ENCODE results near the gene PAQR5.
"Not testable (repeated sequence)": the region's sequence is repeated elsewhere in the genome, so short reads cannot be mapped to it uniquely, and the experiment has no call there.

Gene PAQR5

GRCh38 chr15:69434679-69435078, 136.0 kb downstream of the PAQR5 start:
- TF ChIP-seq, protein P1, sequence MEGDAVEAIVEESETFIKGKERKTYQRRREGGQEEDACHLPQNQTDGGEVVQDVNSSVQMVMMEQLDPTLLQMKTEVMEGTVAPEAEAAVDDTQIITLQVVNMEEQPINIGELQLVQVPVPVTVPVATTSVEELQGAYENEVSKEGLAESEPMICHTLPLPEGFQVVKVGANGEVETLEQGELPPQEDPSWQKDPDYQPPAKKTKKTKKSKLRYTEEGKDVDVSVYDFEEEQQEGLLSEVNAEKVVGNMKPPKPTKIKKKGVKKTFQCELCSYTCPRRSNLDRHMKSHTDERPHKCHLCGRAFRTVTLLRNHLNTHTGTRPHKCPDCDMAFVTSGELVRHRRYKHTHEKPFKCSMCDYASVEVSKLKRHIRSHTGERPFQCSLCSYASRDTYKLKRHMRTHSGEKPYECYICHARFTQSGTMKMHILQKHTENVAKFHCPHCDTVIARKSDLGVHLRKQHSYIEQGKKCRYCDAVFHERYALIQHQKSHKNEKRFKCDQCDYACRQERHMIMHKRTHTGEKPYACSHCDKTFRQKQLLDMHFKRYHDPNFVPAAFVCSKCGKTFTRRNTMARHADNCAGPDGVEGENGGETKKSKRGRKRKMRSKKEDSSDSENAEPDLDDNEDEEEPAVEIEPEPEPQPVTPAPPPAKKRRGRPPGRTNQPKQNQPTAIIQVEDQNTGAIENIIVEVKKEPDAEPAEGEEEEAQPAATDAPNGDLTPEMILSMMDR (IDR thresholded peaks at IDR 0.05; ENCODE audit: extremely low read depth, missing control alignments): no peak
- no peak for DNase-seq (ENCODE audit: low spot score)

DNA sequence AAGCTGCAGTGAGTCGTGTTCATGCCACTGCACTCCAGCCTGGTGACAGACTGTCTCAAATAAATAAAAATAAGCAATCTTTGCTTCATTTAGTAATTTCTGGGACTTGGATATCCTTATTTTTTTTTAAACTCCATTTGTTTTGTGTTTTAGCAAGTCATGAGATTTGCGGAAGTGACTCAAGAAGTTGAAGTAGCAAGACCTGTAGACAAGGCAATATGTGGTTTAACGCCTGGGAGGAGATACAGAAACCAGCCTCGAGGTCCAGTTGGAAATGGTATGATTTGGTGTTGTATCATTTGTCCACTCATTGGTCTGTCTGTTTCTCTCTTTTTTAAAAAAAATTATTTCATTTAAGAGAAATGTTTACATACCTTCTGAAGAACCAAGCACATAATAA, 137.3 kb downstream of the PAQR5 start:
- TF ChIP-seq, protein P1 (IDR thresholded peaks at IDR 0.05; ENCODE audit: extremely low read depth, missing control alignments): no peak
- DNase-seq (ENCODE audit: low spot score): no peak

DNA sequence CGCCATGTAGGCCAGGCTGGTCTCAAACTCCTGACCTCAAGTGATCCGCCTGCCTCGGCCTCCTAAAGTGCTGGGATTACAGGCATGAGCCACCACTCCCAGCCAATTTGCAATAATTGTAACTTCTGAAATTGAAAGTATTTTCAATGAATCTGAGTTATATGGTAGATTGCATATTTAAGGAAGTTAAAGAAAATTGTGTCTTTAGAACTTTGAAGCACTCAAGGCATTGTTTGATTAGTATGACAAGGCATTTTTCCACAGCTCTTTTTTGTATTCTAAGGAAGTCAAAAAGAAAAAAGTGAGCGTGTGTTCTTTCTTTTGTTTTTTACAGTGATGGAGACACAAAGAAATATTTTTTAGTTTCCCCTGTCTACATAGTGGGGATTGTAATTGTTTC, 138.2 kb downstream of the PAQR5 start:
- DNase-seq (ENCODE audit: low spot score): no peak
- TF ChIP-seq, protein P1 (IDR thresholded peaks at IDR 0.05; ENCODE audit: extremely low read depth, missing control alignments): no peak

DNA sequence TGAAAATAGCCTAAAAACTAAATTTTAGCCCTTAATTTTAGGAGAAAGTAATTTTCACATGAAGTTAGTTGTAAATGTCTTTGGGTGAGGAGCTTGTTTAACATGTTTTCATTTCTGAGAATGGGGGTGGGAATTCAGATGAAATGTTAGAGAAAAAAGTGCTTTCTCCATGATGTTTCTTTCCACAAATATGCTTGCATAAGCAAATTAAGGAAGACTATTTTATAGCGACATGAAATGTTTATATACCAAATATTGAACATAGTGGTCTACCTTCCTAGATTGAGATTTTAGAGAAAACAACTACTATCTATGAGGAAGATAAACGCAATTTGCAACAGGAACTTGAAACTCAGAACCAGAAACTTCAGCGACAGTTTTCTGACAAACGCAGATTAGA, 140.9 kb downstream of the PAQR5 start:
- no peak for DNase-seq (ENCODE audit: low spot score)
- TF ChIP-seq, protein P1 (IDR thresholded peaks at IDR 0.05; ENCODE audit: extremely low read depth, missing control alignments): no peak

DNA sequence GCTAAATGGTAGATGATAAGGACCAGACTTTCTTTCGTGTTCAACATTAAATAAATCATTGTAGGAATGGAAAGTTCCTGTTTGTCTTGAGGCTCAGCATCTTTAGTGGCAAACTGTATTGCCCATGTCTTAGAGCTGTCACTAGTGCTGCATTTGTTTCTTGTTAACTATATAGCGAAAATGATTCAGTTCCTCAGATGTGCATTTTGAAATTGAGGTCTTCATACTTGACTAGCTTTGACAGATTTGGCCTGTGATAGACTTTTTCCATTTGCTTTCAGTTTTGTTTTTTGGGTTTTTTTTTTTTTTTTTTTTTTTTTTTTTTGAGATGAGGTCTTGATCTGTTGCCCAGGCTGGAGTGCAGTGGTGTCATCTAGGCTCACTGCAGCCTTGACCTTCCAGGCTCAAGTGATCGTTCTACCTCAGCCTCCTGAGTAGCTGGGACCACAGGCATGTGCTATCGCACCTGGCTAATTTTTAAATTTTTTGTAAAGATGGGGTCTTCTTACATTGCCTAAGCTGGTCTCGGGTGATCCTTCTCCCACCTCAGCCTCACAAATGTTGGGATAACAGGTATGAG, 144.4 kb downstream of the PAQR5 start:
- TF ChIP-seq, protein P1 (IDR thresholded peaks at IDR 0.05; ENCODE audit: extremely low read depth, missing control alignments): no peak
- DNase-seq (ENCODE audit: low spot score): peak; percentile 38

GRCh38 chr15:69444686-69445085, 146.0 kb downstream of the PAQR5 start:
- no peak for DNase-seq (ENCODE audit: low spot score)
- TF ChIP-seq, protein P1 (IDR thresholded peaks at IDR 0.05; ENCODE audit: extremely low read depth, missing control alignments): no peak

GRCh38 chr15:69446953-69447352, 148.2 kb downstream of the PAQR5 start:
- no peak for DNase-seq (ENCODE audit: low spot score)
- TF ChIP-seq, protein P1 (IDR thresholded peaks at IDR 0.05; ENCODE audit: extremely low read depth, missing control alignments): no peak

- not testable (repeated sequence) for DNase-seq (ENCODE audit: low spot score)
These were observed 151.5 kb downstream of the PAQR5 start for GRCh38 chr15:69450221-69450620.
